Mucosa of gallbladder (tissue), 1 donor: ENCODE measurements around the gene CRABP2. TPM values are rescaled to one million over a fixed set of nuclear protein-coding genes. Genes with fewer than 3 reads are reported as not detected.

Experiments
- DNase-seq: peaks from one replicate; pipeline ENCODE4 v3.0.0-alpha.2; 2020; ENCODE audit warnings: low spot score
- total RNA-seq: library from RNA; stranded (reverse); gene quantifications from one replicate; pipeline ENCODE4 v1.2.1, GENCODE V29; 2021
- donor health status: DM: no; HTN: no; CAD: no.

Gene CRABP2
- total RNA-seq, 1 donor from 2014 or later, result 3.5 TPM

DNA sequence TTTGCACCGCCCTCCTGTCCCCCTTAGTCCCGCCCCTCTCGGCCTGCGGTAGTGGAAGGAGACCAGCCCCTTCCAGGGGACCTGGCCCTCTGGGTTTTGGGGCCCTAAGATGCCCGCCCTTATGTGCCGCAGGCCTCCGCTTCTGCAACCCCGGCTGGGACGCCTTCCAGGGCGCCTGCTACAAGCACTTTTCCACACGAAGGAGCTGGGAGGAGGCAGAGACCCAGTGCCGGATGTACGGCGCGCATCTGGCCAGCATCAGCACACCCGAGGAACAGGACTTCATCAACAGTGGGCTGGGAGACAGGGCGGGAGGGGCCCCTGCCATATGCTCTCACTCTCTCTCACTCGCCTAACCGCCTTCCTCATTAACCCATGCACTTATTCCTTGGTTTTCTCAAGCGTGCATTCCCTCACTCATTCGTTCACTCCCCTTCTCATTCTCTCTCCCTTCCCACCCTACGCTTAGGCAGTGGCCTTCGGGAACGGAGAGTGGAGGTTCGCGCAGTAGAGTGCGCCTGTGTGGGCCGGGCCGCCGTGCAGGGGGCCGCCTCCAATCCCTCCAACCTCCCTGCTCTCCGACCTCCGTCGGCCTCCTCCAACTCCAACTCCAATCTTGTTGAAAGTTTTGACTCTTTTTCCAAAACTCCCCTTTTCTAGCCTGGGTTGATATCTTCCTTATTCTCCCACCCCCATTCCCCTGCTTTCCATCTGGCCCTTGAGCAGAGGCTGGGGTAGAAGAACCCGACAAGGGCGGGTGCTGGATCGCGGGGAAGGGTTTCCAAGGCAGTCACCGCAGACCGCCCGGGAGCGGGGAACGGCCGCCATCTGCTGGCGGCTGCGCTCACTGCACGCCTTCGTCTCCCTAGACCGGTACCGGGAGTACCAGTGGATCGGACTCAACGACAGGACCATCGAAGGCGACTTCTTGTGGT, 48.3 kb downstream of the CRABP2 start:
- peak; percentile 79 for DNase-seq

DNA sequence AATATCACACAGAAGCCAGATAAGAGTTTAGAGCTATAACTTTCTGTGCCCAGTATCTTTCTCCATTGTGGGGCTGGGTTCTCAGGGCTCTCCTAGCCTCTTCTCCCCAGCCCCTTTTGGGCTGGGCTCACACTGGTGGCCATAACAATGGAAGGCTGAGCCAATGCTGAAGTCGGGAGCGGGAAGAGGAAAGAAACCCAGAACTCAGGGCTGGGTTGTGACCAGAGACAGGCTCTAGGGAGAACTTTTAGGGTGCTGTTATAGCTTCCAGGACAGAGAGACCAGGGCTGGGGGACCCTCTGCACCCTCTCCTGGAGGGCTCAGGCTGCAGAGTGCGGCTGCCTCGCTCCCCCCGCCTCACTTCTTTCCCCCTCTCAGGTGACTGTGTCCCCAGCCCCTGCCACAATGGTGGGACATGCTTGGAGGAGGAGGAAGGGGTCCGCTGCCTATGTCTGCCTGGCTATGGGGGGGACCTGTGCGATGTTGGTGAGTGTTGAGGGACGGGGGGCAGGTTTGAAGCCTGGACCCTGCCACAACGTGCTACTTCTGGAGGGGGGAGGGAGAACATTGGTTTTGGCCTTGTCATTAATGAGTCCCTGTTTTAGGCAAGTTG, 49.4 kb downstream of the CRABP2 start:
- DNase-seq, result no peak

DNA sequence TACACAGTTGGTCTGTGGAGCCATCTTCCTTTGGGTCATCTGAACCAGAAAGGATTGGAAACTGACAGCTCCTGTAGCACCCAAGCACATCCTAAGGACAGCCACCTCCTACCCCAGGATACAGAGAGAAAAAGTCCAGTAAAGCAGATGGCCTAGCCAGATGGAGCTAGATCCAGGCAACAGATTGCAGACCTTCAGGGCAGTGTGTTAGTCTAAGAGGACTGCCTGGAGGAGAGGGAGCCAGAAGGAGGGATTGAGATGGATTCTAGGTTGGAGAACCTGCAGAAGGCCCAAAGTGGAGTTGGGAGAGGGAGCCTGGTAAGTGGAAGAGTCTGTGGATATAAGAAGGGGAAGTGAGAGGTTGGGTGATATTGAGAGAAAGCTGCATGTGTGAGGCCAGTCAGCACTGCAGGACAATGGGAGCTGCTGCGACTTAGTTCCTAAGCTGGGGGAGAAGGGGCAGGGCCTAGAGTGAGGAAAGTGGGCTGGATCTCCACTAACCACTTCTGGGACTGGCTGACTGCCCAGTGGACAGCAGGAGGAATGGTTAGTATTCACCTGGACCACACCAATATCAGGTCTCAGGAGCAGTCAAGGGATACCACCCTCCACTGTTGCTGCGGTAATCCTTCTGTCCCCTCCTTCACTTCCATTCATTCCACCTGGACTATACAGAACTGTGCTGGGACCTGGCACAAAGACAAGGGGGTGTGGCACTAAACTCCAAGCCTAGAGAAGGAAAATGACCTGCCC, 50.1 kb downstream of the CRABP2 start:
- no peak for DNase-seq

DNA sequence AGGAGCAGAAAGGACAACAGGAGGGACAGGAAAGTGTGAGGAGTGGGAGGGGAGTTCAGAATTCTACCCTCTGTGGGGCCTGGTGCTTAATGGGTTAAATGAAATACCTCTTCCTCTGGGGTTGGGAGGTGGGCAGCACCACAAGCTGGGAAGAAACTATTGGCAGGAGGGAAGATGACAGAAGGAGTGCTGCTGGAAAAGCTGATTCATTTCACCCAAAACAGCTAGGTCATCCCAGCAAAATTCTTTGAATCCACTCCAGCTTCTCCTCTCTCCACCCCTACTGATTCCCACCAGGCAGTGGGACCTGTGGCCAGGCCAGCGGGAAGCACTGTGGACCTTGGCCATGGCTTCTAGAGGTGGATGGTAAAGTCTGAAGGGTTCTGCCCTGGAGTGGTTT, 50.7 kb downstream of the CRABP2 start:
- no peak for DNase-seq

DNA sequence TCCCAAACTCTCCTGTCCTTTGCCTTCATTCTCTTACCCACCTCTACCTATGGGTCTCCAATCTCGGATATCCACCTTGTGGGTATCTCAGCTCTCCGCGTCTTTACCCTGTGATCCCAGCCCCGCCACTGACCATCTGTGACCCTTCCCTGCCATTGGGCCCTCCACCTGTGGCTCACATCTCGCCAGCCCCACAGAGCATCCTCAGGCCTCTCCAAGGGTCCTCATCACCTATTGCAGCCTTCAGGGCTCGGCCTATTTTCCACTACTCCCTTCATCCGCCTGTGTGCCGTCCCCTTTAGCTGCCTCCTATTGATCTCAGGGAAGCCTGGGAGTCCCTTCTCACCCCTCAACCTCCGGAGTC, 52.4 kb downstream of the CRABP2 start:
- DNase-seq, result no peak

DNA sequence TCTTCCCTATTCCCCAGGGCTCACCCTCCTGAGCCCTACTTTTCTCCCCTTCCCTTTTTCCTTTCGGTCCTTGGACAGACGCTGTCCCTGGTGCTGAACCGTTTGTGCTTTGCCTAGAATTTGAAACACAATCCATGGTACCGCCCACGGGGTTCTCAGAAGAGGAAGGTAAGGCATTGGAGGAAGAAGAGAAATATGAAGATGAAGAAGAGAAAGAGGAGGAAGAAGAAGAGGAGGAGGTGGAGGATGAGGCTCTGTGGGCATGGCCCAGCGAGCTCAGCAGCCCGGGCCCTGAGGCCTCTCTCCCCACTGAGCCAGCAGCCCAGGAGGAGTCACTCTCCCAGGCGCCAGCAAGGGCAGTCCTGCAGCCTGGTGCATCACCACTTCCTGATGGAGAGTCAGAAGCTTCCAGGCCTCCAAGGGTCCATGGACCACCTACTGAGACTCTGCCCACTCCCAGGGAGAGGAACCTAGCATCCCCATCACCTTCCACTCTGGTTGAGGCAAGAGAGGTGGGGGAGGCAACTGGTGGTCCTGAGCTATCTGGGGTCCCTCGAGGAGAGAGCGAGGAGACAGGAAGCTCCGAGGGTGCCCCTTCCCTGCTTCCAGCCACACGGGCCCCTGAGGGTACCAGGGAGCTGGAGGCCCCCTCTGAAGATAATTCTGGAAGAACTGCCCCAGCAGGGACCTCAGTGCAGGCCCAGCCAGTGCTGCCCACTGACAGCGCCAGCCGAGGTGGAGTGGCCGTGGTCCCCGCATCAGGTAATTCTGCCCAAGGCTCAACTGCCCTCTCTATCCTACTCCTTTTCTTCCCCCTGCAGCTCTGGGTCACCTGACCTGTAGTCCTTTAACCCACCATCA, 53.0 kb downstream of the CRABP2 start:
- DNase-seq, result no peak

Other genes starting within 250 kb of the CRABP2 start
- gene MEF2D, start 204.8 kb downstream of the CRABP2 start, total RNA-seq, result 57.8 TPM
- 2.5 TPM for gene IQGAP3, start 133.0 kb downstream of the CRABP2 start, total RNA-seq
- 0.60 TPM for gene TTC24, start 125.9 kb downstream of the CRABP2 start, total RNA-seq
- gene NAXE, start 113.8 kb downstream of the CRABP2 start, total RNA-seq, result 99.0 TPM
- 12.6 TPM for gene GPATCH4, start 104.1 kb downstream of the CRABP2 start, total RNA-seq
- gene HAPLN2, start 86.2 kb downstream of the CRABP2 start, total RNA-seq, result 0.43 TPM
- 0.52 TPM for gene BCAN, start 63.5 kb downstream of the CRABP2 start, total RNA-seq
- gene NES, start 28.2 kb downstream of the CRABP2 start, total RNA-seq, result 26.1 TPM
- 48.0 TPM for gene METTL25B, start 22.9 kb upstream of the CRABP2 start, total RNA-seq
- 24.1 TPM for gene ISG20L2, start 23.2 kb upstream of the CRABP2 start, total RNA-seq
- 63.7 TPM for gene MRPL24, start 35.5 kb upstream of the CRABP2 start, total RNA-seq
- 170 TPM for gene HDGF, start 46.1 kb upstream of the CRABP2 start, total RNA-seq
- gene PRCC, start 62.0 kb upstream of the CRABP2 start, total RNA-seq, result 57.8 TPM
- gene SH2D2A, start 111.3 kb upstream of the CRABP2 start, total RNA-seq, result 5.4 TPM
- gene INSRR, start 153.5 kb upstream of the CRABP2 start, total RNA-seq, result 0.58 TPM
- gene NTRK1, start 155.3 kb upstream of the CRABP2 start, total RNA-seq, result 3.3 TPM
- 9.9 TPM for gene PEAR1, start 188.1 kb upstream of the CRABP2 start, total RNA-seq
- gene LRRC71, start 215.0 kb upstream of the CRABP2 start, total RNA-seq, result 0.23 TPM